ENCODE results near the gene ZDHHC11B.
A peak's percentile ranks its signal among the peaks of the same experiment; 100 is the strongest.
"Not testable (repeated sequence)": the region's sequence is repeated elsewhere in the genome, so short reads cannot be mapped to it uniquely, and the experiment has no call there.

ZDHHC11B gene

DNA sequence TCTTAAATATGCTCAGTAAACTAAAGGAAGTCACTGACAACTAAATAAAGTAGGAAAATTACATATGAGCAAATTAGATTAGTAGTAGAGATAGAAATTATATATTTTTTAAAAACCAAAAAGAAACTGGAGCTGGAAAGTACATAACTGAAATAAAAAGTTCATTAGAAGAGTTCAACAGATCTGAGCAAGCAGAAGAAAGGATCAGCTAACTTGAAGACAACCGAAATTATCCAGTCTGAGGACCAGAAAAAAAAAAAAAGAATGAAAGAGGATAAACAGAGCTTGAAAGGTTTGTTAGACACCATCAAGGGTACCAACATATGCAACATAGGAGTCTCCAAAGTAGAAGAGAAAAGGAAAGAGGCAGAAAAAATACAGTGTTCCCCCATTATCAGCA, 65.2 kb downstream of the ZDHHC11B start:
- not testable (repeated sequence) for DNase-seq (ENCODE audit: low read depth in 3 of 3, low spot score in 1 of 3)

DNA sequence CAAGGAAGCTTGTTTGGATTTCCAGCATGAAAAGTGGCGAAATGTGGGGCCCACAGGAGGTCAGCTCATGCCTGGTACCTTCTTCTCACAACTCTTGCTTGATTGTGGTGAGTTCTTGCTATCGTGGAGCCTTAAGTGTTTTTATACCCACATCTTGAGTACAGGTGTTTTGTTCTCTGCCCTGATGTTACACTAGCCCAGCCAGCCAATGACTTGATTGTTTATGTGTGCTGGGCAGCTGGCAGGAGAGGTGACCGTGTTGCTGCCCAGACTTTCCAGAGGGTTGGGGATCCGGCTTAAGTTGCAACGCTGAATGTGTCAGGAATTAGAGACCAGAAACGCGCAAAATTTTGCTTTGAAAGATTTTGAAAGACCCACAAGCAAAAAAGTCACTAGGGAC, 67.4 kb downstream of the ZDHHC11B start:
- DNase-seq (ENCODE audit: low read depth in 3 of 3, low spot score in 1 of 3) = no peak

DNA sequence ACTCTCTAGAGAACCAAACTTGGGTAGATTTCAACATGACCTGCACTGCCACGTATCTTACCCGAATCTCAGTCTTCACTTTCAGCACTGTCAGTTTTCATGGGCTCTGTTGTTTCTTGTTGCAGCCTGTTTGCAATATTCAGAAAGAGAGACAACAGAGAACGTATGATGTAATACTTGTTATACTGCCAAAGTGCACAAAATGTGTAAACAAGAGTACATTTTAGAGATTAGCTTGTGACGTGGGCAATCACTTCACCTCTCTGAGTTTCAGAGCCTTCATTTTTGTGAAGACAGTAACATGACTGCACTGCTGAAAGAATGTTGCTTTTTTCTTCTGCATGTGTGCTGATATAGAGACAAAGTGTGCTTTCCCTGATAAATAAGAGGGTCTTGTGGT, 67.8 kb downstream of the ZDHHC11B start:
- DNase-seq (ENCODE audit: low read depth in 3 of 3, low spot score in 1 of 3) = not testable (repeated sequence)

GRCh38 chr5:715636-716035, 68.9 kb downstream of the ZDHHC11B start:
- not testable (repeated sequence) for DNase-seq (ENCODE audit: low read depth in 3 of 3, low spot score in 1 of 3)

GRCh38 chr5:714215-715118, 70.1 kb downstream of the ZDHHC11B start:
- not testable (repeated sequence) for DNase-seq (ENCODE audit: low read depth in 3 of 3, low spot score in 1 of 3)

- DNase-seq (ENCODE audit: low read depth in 3 of 3, low spot score in 1 of 3) = not testable (repeated sequence)
Observed at GRCh38 chr5:713686-714085, 70.8 kb downstream of the ZDHHC11B start.

DNA sequence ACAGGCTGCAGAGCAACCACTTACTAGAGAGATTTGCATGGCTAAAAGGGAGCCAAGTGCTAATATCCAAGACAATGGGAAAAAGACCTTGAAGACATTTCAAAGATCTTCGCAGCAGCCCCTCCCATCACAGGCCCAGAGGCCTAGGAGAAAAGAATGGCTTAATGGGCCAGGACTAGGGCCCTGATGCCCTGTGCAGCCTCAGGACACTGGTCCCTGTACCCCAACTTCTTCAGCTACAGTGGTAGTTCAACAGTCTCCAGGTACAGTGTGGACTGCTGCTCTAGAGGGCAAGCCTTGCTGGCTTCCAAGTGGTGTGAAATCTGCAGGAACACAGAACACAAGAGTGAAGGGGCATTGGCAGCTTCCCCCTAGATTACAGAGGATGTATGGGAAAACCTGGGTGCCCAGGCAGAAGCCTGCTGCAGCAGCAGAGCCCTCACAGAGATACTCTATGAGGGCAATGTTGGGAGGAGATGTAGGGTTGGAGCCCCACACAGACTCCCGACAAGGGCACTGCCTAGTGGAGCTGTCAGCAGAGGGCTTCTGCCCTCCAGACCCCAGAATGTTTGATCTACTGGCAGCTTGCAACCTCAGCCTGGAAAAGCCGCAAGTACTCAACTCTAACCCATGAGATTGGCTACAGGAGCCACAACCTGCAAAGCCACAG, 75.5 kb downstream of the ZDHHC11B start:
- not testable (repeated sequence) for DNase-seq (ENCODE audit: low read depth in 3 of 3, low spot score in 1 of 3)

- DNase-seq (ENCODE audit: low read depth in 3 of 3, low spot score in 1 of 3) = not testable (repeated sequence)
Observed at GRCh38 chr5:708374-708773, 76.2 kb downstream of the ZDHHC11B start.

GRCh38 chr5:706127-706526, 78.4 kb downstream of the ZDHHC11B start:
- DNase-seq (ENCODE audit: low read depth in 3 of 3, low spot score in 1 of 3) = not testable (repeated sequence)

- DNase-seq (ENCODE audit: low read depth in 3 of 3, low spot score in 1 of 3) = not testable (repeated sequence)
Observed at GRCh38 chr5:696753-697702, 87.5 kb downstream of the ZDHHC11B start.

- not testable (repeated sequence) for DNase-seq (ENCODE audit: low read depth in 3 of 3, low spot score in 1 of 3)
Observed at GRCh38 chr5:696191-696590, 88.3 kb downstream of the ZDHHC11B start.

GRCh38 chr5:695475-695874, 89.1 kb downstream of the ZDHHC11B start:
- DNase-seq (ENCODE audit: low read depth in 3 of 3, low spot score in 1 of 3) = not testable (repeated sequence)

- not testable (repeated sequence) for DNase-seq (ENCODE audit: low read depth in 3 of 3, low spot score in 1 of 3)
Observed at GRCh38 chr5:694042-694431, 90.5 kb downstream of the ZDHHC11B start.

- peak; percentile 58 to 80 (median 63) for DNase-seq (ENCODE audit: low read depth in 3 of 3, low spot score in 1 of 3)
Observed at GRCh38 chr5:693271-694041, 91.1 kb downstream of the ZDHHC11B start, which contains the start of gene TPPP. TPPP (minus strand) TSS chr5:693352; CDS start chr5:678060, 15,292 bp downstream.

DNA sequence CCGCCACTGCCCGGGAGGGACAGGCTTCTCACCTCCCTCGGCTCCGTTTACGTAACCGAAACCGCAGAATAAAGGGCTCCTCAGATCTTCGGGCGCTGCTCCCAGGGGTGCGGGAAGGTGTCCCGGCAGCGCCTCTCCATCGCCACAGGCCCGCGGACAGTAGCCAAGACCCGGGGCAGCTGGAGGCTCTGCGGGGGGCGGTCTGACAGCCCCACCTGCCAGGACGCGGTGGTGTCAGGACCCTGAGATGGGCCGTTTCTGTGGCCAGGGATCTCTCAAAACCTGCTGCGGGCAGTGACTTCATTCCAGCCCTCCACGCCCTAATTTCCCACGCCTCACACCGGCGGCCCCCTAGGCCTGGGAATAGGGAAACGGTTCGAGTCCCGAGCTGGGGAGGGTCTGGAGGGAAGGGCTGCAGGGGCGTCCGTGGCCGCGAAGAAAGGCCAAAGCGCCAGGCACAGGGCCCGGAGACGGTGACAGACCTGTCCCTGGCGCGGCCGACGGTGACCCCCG, 91.9 kb downstream of the ZDHHC11B start:
- not testable (repeated sequence) for DNase-seq (ENCODE audit: low read depth in 3 of 3, low spot score in 1 of 3)

DNA sequence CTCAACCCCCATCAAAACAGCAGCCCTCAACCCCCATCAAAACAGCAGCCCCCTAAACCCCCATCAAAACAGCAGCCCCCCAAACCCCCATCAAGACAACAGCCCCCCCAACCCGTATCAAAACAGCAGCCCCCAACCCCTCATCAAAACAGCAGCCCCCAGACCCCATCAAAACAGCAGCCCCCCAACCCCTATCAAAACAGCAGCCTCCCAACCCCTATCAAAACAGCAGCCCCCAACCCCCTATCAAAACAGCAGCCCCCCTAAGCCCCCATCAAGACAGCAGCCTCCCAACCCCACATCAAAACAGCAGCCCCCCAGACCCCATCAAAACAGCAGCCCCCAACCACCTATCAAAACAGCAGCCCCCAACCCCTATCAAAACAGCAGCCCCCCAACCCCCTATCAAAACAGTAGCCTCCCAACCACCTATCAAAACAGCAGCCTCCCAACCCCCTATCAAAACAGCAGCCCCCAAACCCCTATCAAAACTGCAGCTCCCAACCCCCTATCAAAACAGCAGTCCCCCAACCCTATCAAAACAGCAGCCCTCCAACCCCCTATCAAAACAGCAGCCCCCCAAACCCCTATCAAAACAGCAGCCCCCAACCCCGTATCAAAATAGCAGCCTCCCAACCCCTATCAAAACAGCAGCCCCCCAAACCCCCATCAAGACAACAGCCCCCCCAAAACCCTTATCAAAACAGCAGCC, 92.6 kb downstream of the ZDHHC11B start:
- DNase-seq (ENCODE audit: low read depth in 3 of 3, low spot score in 1 of 3) = no peak

DNA sequence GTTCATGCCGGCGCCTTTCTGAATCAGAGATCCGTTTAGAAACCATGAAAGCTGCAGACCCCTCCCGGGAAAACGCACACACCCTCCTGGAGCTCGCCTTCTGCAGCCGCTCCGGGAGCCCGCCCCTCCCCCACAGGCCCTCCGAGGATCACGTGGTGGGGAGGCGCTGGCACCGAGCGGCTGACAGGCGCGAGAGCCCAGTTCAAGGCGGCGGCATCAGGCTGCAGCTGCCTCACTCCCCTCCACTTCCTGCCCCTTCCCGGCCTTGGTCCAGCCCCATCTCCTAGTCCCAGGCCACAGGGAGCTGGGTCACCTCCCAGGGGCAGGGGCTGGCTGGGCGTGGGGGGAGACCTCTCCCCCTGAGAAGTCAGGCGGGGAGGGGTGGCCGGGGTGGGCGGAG, 93.5 kb downstream of the ZDHHC11B start:
- not testable (repeated sequence) for DNase-seq (ENCODE audit: low read depth in 3 of 3, low spot score in 1 of 3)

- not testable (repeated sequence) for DNase-seq (ENCODE audit: low read depth in 3 of 3, low spot score in 1 of 3)
Observed at GRCh38 chr5:690293-690692, 94.2 kb downstream of the ZDHHC11B start.

DNA sequence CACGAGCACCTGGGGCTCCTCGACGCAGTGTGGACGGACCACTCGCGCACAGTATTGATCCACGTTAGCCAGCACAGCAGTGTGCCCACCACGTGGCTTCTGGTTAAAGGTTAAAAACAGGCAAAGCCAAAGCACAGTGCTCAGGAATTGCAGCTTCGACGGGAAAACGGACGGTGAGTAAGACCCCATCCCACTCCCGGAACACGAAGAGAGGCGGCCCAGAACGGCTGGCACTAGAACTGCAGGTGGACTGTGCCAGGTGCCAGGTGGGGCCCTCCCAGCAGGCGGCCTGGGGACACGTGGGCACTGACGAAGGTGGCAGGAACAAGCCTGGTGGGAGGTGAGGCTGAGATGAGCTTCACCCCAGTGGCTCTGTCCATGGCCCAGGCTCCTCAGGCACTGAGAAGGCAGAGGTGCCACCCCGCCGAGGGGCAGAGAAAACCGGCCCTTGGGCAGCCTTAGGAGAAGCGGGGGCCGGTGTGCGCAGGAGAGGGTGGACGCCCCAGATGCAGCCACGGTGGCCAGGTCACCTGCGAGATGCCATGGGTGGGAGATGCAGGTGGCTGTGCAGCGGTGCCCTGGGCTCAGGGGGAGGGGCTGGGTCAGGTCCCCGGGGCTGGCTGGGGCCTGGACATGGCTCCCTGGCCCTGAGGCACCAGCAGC, 96.0 kb downstream of the ZDHHC11B start:
- not testable (repeated sequence) for DNase-seq (ENCODE audit: low read depth in 3 of 3, low spot score in 1 of 3)
